ENCODE measurements around the gene DNAJC27.

DNAJC27 gene

GRCh38 chr2:24928036-24928435 is 43.7 kb downstream of the DNAJC27 start:
- Histone ChIP-seq H4K20me1 (ENCODE audit: insufficient read depth, low read length) (no peaks in the 10 kb centered on the region), H3K9me3 (ENCODE audit: low read length) (no peaks in the 10 kb centered on the region), H3K4me3 (ENCODE audit: low read depth, low read length, poor library complexity, severe bottlenecking) (no peak overlapping the region), H3K27me3 (ENCODE audit: insufficient read depth, low read length) (no peaks in the 10 kb centered on the region), H3K79me2 (ENCODE audit: insufficient read depth, low read length) (no peaks in the 10 kb centered on the region), H3K4me2 (ENCODE audit: low read length) (no peak overlapping the region), H2AFZ (ENCODE audit: low read length) (no peak overlapping the region), H3K4me1 (ENCODE audit: insufficient read depth, low read length, severe bottlenecking) (peaks cover 22% of the 10 kb centered on the region), H3K9me2 (ENCODE audit: low read depth, low read length) (no peaks in the 10 kb centered on the region), H3K36me3 (ENCODE audit: insufficient read depth, low read length) (no peaks in the 10 kb centered on the region), H3F3A (ENCODE audit: insufficient read depth, low read length) (no peaks in the 10 kb centered on the region), H3K9ac (ENCODE audit: low read length) (no peak overlapping the region), H3K27ac (ENCODE audit: low read depth, low read length, poor library complexity, severe bottlenecking) (no peak overlapping the region)
- no peak for TF ChIP-seq CTCF (IDR thresholded peaks at IDR 0.05; ENCODE audit: low read length)
- TF ChIP-seq EZH2 (IDR thresholded peaks at IDR 0.05; ENCODE audit: borderline replicate concordance, low read length) = no peak

- Histone ChIP-seq H4K20me1 (ENCODE audit: insufficient read depth, low read length) (no peaks in the 10 kb centered on the region), H3F3A (ENCODE audit: insufficient read depth, low read length) (no peaks in the 10 kb centered on the region), H3K36me3 (ENCODE audit: insufficient read depth, low read length) (no peaks in the 10 kb centered on the region), H2AFZ (ENCODE audit: low read length) (0 out of 2 replicates have a peak overlapping the region, but pooled peaks have one; percentile 38), H3K9ac (ENCODE audit: low read length) (peak overlapping the region; percentile 39; the same call in 1 of the 2 replicates), H3K4me1 (ENCODE audit: insufficient read depth, low read length, severe bottlenecking) (peaks cover 22% of the 10 kb centered on the region), H3K9me3 (ENCODE audit: low read length) (no peaks in the 10 kb centered on the region), H3K9me2 (ENCODE audit: low read depth, low read length) (no peaks in the 10 kb centered on the region), H3K4me2 (ENCODE audit: low read length) (peak overlapping the region; percentile 58), H3K27me3 (ENCODE audit: insufficient read depth, low read length) (no peaks in the 10 kb centered on the region), H3K4me3 (ENCODE audit: low read depth, low read length, poor library complexity, severe bottlenecking) (peak overlapping the region; percentile 42), H3K79me2 (ENCODE audit: insufficient read depth, low read length) (no peaks in the 10 kb centered on the region), H3K27ac (ENCODE audit: low read depth, low read length, poor library complexity, severe bottlenecking) (no peak overlapping the region)
- TF ChIP-seq CTCF (IDR thresholded peaks at IDR 0.05; ENCODE audit: low read length) (no peak), EZH2 (IDR thresholded peaks at IDR 0.05; ENCODE audit: borderline replicate concordance, low read length) (no peak)
Measured at GRCh38 chr2:24926602-24927252, 45.0 kb downstream of the DNAJC27 start.

- TF ChIP-seq CTCF (IDR thresholded peaks at IDR 0.05; ENCODE audit: low read length) (no peak), EZH2 (IDR thresholded peaks at IDR 0.05; ENCODE audit: borderline replicate concordance, low read length) (no peak)
- Histone ChIP-seq H3K36me3 (ENCODE audit: insufficient read depth, low read length) (no peaks in the 10 kb centered on the region), H3K79me2 (ENCODE audit: insufficient read depth, low read length) (no peaks in the 10 kb centered on the region), H3K9me2 (ENCODE audit: low read depth, low read length) (no peaks in the 10 kb centered on the region), H3K27me3 (ENCODE audit: insufficient read depth, low read length) (no peaks in the 10 kb centered on the region), H3K9me3 (ENCODE audit: low read length) (no peaks in the 10 kb centered on the region), H3K4me1 (ENCODE audit: insufficient read depth, low read length, severe bottlenecking) (peaks cover 23% of the 10 kb centered on the region), H3K4me3 (ENCODE audit: low read depth, low read length, poor library complexity, severe bottlenecking) (peak overlapping the region; percentile 42), H2AFZ (ENCODE audit: low read length) (no peak overlapping the region), H3K27ac (ENCODE audit: low read depth, low read length, poor library complexity, severe bottlenecking) (no peak overlapping the region), H3F3A (ENCODE audit: insufficient read depth, low read length) (no peaks in the 10 kb centered on the region), H4K20me1 (ENCODE audit: insufficient read depth, low read length) (no peaks in the 10 kb centered on the region), H3K9ac (ENCODE audit: low read length) (peak overlapping the region; percentile 39; the same call in 1 of the 2 replicates), H3K4me2 (ENCODE audit: low read length) (peak overlapping the region; percentile 58)
Measured at GRCh38 chr2:24926220-24926601, 45.5 kb downstream of the DNAJC27 start.

All from OCI-LY1 (cell line).